Cerebellar cortex (tissue), 1 donor: ENCODE results near the gene NPL.

ENCODE experiments used
- DNase-seq: peaks from one replicate; pipeline ENCODE4 v3.0.0-alpha.2; 2015; ENCODE audit warnings: low spot score

NPL gene

GRCh38 chr1:182867861-182868260, 78.3 kb downstream of the NPL start:
- DNase-seq, result no peak

DNA sequence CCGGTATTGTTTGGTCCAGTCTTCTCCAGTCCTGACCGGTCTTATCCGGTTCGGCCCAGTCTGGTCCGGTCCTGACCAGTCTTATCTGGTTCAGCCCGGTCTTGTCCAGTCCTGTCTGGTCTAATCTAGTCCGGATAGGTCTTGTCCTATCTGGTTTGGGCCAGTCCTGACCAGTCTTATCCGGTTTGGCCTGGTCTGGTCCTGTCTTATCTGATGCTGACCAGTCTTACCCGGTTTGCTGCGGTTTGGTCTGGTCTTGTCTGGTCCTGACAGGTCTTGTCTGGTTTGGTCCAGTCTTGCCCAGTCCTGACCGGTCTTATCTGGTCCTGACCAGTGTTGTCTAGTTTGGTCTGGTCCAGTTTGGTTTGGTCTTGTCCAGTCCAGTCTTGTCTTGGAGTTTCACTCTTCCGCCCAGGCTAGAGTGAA, 79.7 kb downstream of the NPL start:
- no peak for DNase-seq

GRCh38 chr1:182872881-182873280, 83.3 kb downstream of the NPL start:
- no peak for DNase-seq

DNA sequence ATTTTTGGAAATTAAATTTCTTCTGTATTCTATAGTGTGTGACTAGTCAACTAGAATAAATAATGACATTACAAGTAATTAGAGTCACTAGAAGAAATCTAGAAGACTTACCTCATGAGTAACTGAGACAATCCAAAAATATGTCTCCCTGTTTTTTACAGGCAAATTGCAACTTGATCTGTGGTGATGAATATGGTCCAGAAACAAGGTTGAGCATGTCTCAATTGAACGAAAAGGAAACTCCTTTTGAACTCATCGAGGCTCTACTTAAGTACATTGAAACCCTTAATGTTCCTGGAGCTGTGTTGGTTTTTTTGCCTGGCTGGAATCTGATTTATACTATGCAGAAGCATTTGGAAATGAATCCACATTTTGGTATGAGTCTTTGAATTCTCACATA, 86.3 kb downstream of the NPL start:
- DNase-seq, result no peak

GRCh38 chr1:182877331-182877730, 87.8 kb downstream of the NPL start:
- no peak for DNase-seq

DNA sequence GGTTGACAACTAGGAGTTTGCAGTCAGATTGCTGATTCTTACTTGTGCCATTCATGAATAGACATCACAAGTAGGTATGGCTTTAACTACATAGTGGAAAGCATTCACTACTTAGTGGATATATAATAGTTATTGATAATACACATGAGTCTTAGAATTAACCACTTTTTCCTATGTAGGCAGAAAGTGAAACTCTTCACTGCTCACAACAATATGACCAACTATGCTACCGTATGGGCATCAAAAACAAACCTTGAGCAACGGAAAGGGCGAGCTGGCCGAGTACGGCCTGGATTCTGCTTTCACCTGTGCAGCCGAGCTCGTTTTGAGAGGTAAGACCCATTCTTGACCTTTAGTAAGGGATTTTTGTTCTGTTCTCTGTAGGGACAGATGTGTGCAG, 88.3 kb downstream of the NPL start:
- DNase-seq, result no peak
